Naive thymus-derived CD8-positive, alpha-beta T cell (primary cell): ENCODE results near the gene BPGM. TPM values are rescaled to one million over a fixed set of nuclear protein-coding genes. Genes with fewer than 3 reads are reported as not detected.

Experiments
- ATAC-seq, 2 donors: fragments of 150-1000 bp; cut with Tn5 transposase in 1 of 2; sonication (Bioruptor Pico), chemical (Tn5 transposase) in 1 of 2; 1 replicate in 1 of 2; 2 replicates in 1 of 2; pipeline ENCODE4 v1.10.0; 2021; ENCODE audit warnings: mild to moderate bottlenecking in 2 of 2, moderate library complexity in 2 of 2
- POLR2A ChIA-PET: fragments of 350-600 bp; sonication (Branson Sonifier 250); formaldehyde crosslinking; loops from one replicate; lab custom pipeline; 2021; ENCODE audit warnings: antibody characterized with exemption; lab: Charles Lee
- DNase-seq, 10 donors: peaks; one replicate each; pipeline versions ENCODE4 v3.0.0 to v3.0.0-alpha.2; 2020 to 2022
- H3K27ac Mint-ChIP-seq, 10 donors: one replicate each; pipeline ENCODE4 v1.8.0; 2020 to 2022; ENCODE audit warnings: mild to moderate bottlenecking in 10 of 10, mixed read lengths in 10 of 10, moderate library complexity in 4 of 10, inconsistent platforms in 1 of 10
- H3K27me3 Mint-ChIP-seq, 5 donors: one replicate each; pipeline ENCODE4 v1.8.0; 2021 to 2022; ENCODE audit warnings: mixed read lengths in 5 of 5
- H3K36me3 Mint-ChIP-seq, 3 donors: one replicate each; pipeline ENCODE4 v1.8.0; 2020 to 2022; ENCODE audit warnings: mixed read lengths in 3 of 3, mild to moderate bottlenecking in 2 of 3, inconsistent platforms in 1 of 3
- H3K4me1 Mint-ChIP-seq, 4 donors: one replicate each; pipeline ENCODE4 v1.8.0; 2021 to 2022; ENCODE audit warnings: mixed read lengths in 4 of 4
- H3K4me3 Mint-ChIP-seq, 10 donors: one replicate each; pipeline ENCODE4 v1.8.0; 2020 to 2022; ENCODE audit warnings: mild to moderate bottlenecking in 10 of 10, mixed read lengths in 10 of 10, moderate library complexity in 6 of 10, inconsistent platforms in 1 of 10
- H3K9me3 Mint-ChIP-seq, 9 donors: one replicate each; pipeline ENCODE4 v1.8.0; 2020 to 2022; ENCODE audit warnings: mixed read lengths in 9 of 9, mild to moderate bottlenecking in 3 of 9, inconsistent platforms in 1 of 9, moderate library complexity in 1 of 9
- polyA plus RNA-seq, 3 donors: library from polyadenylated mRNA; unstranded; fragments of 300-500 nt; fragmentation: Illumina TruSeq; gene quantifications; one replicate each; pipeline ENCODE4 v1.2.3, GENCODE V29; 2021
- total RNA-seq, 8 experiments: library from RNA in 2 of 8; stranded (reverse) in 2 of 8; gene quantifications; one replicate each; pipeline ENCODE4 v1.2.3 and lab custom pipeline; 2021 to 2026

Gene BPGM
- total and polyA plus RNA-seq, 5 experiments from 2014 or later = 17.2 to 30.1 (median 25.1) TPM

GRCh38 chr7:134701272-134701671 lies 54.6 kb downstream of the BPGM start:
- peak overlapping the region in 1 of 10 donors; percentile 21 for H3K27ac Mint-ChIP-seq
- H3K4me1 Mint-ChIP-seq = peaks cover 0 to 2% (median 0%) of the 10 kb centered on the region in 4 donors
- POLR2A ChIA-PET = interaction anchor here (0.8 to 2.6 kb wide), 3 partner anchors 55 to 70 kb away, joined by 3 to 11 read pairs (median 4); partner anchors contain the start of gene BPGM
- H3K9me3 Mint-ChIP-seq = no peaks in the 10 kb centered on the region
- no peaks in the 10 kb centered on the region for H3K27me3 Mint-ChIP-seq
- no peaks in the 10 kb centered on the region for H3K36me3 Mint-ChIP-seq
- DNase-seq (peak in 8 of 10 donors; percentile 10 to 70 (median 30)), ATAC-seq (peak; percentile 69 to 95)
- no peak overlapping the region for H3K4me3 Mint-ChIP-seq

GRCh38 chr7:134702366-134703240 lies 56.0 kb downstream of the BPGM start:
- H3K36me3 Mint-ChIP-seq = no peaks in the 10 kb centered on the region
- peak overlapping the region in 1 of 10 donors; percentile 81 for H3K27ac Mint-ChIP-seq
- no peaks in the 10 kb centered on the region for H3K27me3 Mint-ChIP-seq
- H3K9me3 Mint-ChIP-seq = no peaks in the 10 kb centered on the region
- H3K4me1 Mint-ChIP-seq = peaks cover 0 to 2% (median 0%) of the 10 kb centered on the region in 4 donors
- POLR2A ChIA-PET = interaction anchor here (2.6 kb wide), 1 partner anchor 57 kb away, joined by 11 read pairs; the partner anchor contains the start of gene BPGM
- ATAC-seq = no peak
- no peak for DNase-seq
- no peak overlapping the region for H3K4me3 Mint-ChIP-seq

- H3K27ac Mint-ChIP-seq = peak overlapping the region in 1 of 10 donors; percentile 54
Measured at GRCh38 chr7:134703241-134703594, 56.6 kb downstream of the BPGM start.

GRCh38 chr7:134703782-134704181 lies 57.1 kb downstream of the BPGM start:
- no peaks in the 10 kb centered on the region for H3K36me3 Mint-ChIP-seq
- H3K4me1 Mint-ChIP-seq = peaks cover 0 to 2% (median 0%) of the 10 kb centered on the region in 4 donors
- H3K27me3 Mint-ChIP-seq = no peaks in the 10 kb centered on the region
- DNase-seq = no peak
- H3K4me3 Mint-ChIP-seq = no peak overlapping the region
- H3K9me3 Mint-ChIP-seq = no peaks in the 10 kb centered on the region
- H3K27ac Mint-ChIP-seq = peak overlapping the region in 1 of 10 donors; percentile 19
- ATAC-seq = no peak
- POLR2A ChIA-PET = interaction anchor here (1.1 kb wide), 1 partner anchor 14 kb away, joined by 4 read pairs; no protein-coding TSS in a partner anchor

More at GRCh38 chr7:134703241-134703594, 56.6 kb downstream of the BPGM start:
- Mint-ChIP-seq H3K4me1 (peaks cover 0 to 2% (median 0%) of the 10 kb centered on the region in 4 donors), H3K9me3 (no peaks in the 10 kb centered on the region), H3K27me3 (no peaks in the 10 kb centered on the region), H3K36me3 (no peaks in the 10 kb centered on the region), H3K4me3 (no peak overlapping the region)
- ATAC-seq (no peak), DNase-seq (no peak)
- POLR2A ChIA-PET = interaction anchor here (1.1 to 2.6 kb wide), 2 partner anchors 14 to 57 kb away, joined by 4 to 11 read pairs; partner anchors contain the start of gene BPGM

- Mint-ChIP-seq H3K9me3 (no peaks in the 10 kb centered on the region), H3K36me3 (no peaks in the 10 kb centered on the region), H3K27me3 (no peaks in the 10 kb centered on the region), H3K27ac (no peak overlapping the region), H3K4me3 (no peak overlapping the region), H3K4me1 (peaks cover 0 to 2% (median 0%) of the 10 kb centered on the region in 4 donors)
- POLR2A ChIA-PET = no interaction called here
- DNase-seq = no peak
- ATAC-seq = no peak
Measured at GRCh38 chr7:134704827-134705226, 58.2 kb downstream of the BPGM start.

- no peaks in the 10 kb centered on the region for H3K9me3 Mint-ChIP-seq
- POLR2A ChIA-PET = interaction anchor here (0.7 kb wide), 1 partner anchor 21 kb away, joined by 3 read pairs; no protein-coding TSS in a partner anchor
- no peaks in the 10 kb centered on the region for H3K36me3 Mint-ChIP-seq
- no peak for ATAC-seq
- peaks cover 4 to 7% (median 5%) of the 10 kb centered on the region in 4 donors for H3K4me1 Mint-ChIP-seq
- no peak for DNase-seq
- H3K4me3 Mint-ChIP-seq = no peak overlapping the region
- H3K27ac Mint-ChIP-seq = no peak overlapping the region
- H3K27me3 Mint-ChIP-seq = no peaks in the 10 kb centered on the region
Measured at GRCh38 chr7:134705716-134706115, 59.1 kb downstream of the BPGM start.

- DNase-seq = no peak
- POLR2A ChIA-PET = interaction anchor here (0.7 kb wide), 1 partner anchor 22 kb away, joined by 3 read pairs; no protein-coding TSS in a partner anchor
- H3K9me3 Mint-ChIP-seq = no peaks in the 10 kb centered on the region
Measured at GRCh38 chr7:134706468-134706867, 59.8 kb downstream of the BPGM start.

GRCh38 chr7:134707663-134708378 lies 61.2 kb downstream of the BPGM start:
- DNase-seq (no peak), ATAC-seq (no peak)
- Mint-ChIP-seq H3K27me3 (no peaks in the 10 kb centered on the region), H3K9me3 (no peaks in the 10 kb centered on the region), H3K4me3 (no peak overlapping the region), H3K36me3 (no peaks in the 10 kb centered on the region), H3K27ac (no peak overlapping the region), H3K4me1 (peaks cover 11 to 20% (median 19%) of the 10 kb centered on the region in 4 donors)
- POLR2A ChIA-PET = no interaction called here

More at GRCh38 chr7:134706468-134706867, 59.8 kb downstream of the BPGM start:
- Mint-ChIP-seq H3K27ac (no peak overlapping the region), H3K4me3 (no peak overlapping the region), H3K27me3 (no peaks in the 10 kb centered on the region), H3K36me3 (no peaks in the 10 kb centered on the region), H3K4me1 (peaks cover 9 to 14% (median 11%) of the 10 kb centered on the region in 4 donors)
- no peak for ATAC-seq

- Mint-ChIP-seq H3K9me3 (no peaks in the 10 kb centered on the region), H3K27ac (no peak overlapping the region), H3K27me3 (no peaks in the 10 kb centered on the region), H3K4me1 (peaks cover 11 to 21% (median 19%) of the 10 kb centered on the region in 4 donors), H3K36me3 (no peaks in the 10 kb centered on the region), H3K4me3 (no peak overlapping the region)
- ATAC-seq (no peak), DNase-seq (no peak)
- POLR2A ChIA-PET = no interaction called here
Measured at GRCh38 chr7:134708692-134709091, 62.0 kb downstream of the BPGM start.

GRCh38 chr7:134709197-134709596 lies 62.5 kb downstream of the BPGM start:
- Mint-ChIP-seq H3K4me3 (no peak overlapping the region), H3K27ac (no peak overlapping the region), H3K27me3 (no peaks in the 10 kb centered on the region), H3K36me3 (no peaks in the 10 kb centered on the region), H3K9me3 (no peaks in the 10 kb centered on the region), H3K4me1 (peaks cover 11 to 21% (median 19%) of the 10 kb centered on the region in 4 donors)
- DNase-seq (no peak), ATAC-seq (no peak)
- POLR2A ChIA-PET = no interaction called here

- Mint-ChIP-seq H3K36me3 (no peaks in the 10 kb centered on the region), H3K27ac (peak overlapping the region; percentile 93 to 97 (median 96)), H3K27me3 (no peaks in the 10 kb centered on the region), H3K9me3 (no peaks in the 10 kb centered on the region), H3K4me1 (peaks cover 11 to 21% (median 19%) of the 10 kb centered on the region in 4 donors), H3K4me3 (peak overlapping the region in 9 of 10 donors; percentile 26 to 80 (median 69))
- DNase-seq = no peak
- ATAC-seq = no peak
- POLR2A ChIA-PET = interaction anchor here (0.7 to 2.6 kb wide), 2 partner anchors 64 to 111 kb away, joined by 5 to 18 read pairs; partner anchors contain the start of gene BPGM
Measured at GRCh38 chr7:134710511-134710853, 63.8 kb downstream of the BPGM start.

- no peaks in the 10 kb centered on the region for H3K36me3 Mint-ChIP-seq
- no peaks in the 10 kb centered on the region for H3K9me3 Mint-ChIP-seq
- H3K4me3 Mint-ChIP-seq = peak overlapping the region; percentile 26 to 80 (median 72)
- no peaks in the 10 kb centered on the region for H3K27me3 Mint-ChIP-seq
- H3K4me1 Mint-ChIP-seq = peaks cover 11 to 21% (median 19%) of the 10 kb centered on the region in 4 donors
- peak overlapping the region; percentile 93 to 97 (median 96) for H3K27ac Mint-ChIP-seq
- DNase-seq (peak; percentile 26 to 88 (median 78)), ATAC-seq (peak; percentile 94 to 95)
- POLR2A ChIA-PET = interaction anchor here (1.4 to 2.6 kb wide), 2 partner anchors 10 to 65 kb away, joined by 3 to 18 read pairs; partner anchors contain the start of gene BPGM
Measured at GRCh38 chr7:134710854-134711624, 64.4 kb downstream of the BPGM start.
